Activated T-helper 1 cell treated with anti-CD3 and anti-CD28 coated beads, Interleukin-2, amount 50 U/mL, for 16 hours (primary cell): Measurements from ENCODE around the gene ABTB1.
"Not testable (repeated sequence)": the region's sequence is repeated elsewhere in the genome, so short reads cannot be mapped to it uniquely, and the experiment has no call there.

ENCODE experiments used
- DNase-seq, 2 donors: peaks; one replicate each; pipeline ENCODE4 v3.0.0-alpha.2; 2020; ENCODE audit warnings: low read depth in 1 of 2, low spot score in 1 of 2

Gene ABTB1

DNA sequence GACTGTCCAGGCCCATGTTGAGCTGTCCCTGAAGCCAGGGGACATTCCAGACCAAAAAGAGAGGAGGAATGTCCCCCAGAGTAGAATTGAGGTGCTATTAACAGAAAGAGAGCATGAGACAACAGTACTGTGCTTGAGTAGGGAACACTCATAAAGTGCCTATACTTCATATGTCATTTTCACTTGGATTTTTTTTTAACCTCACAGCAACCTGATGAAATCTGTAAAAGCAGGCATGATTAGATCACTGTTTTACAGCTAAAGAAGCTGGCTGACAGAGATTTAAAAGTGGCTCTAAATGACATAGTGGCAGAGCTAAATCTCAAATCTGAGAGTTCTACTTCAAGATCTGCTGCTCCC, 24.9 kb upstream of the ABTB1 start:
- DNase-seq: no peak

DNA sequence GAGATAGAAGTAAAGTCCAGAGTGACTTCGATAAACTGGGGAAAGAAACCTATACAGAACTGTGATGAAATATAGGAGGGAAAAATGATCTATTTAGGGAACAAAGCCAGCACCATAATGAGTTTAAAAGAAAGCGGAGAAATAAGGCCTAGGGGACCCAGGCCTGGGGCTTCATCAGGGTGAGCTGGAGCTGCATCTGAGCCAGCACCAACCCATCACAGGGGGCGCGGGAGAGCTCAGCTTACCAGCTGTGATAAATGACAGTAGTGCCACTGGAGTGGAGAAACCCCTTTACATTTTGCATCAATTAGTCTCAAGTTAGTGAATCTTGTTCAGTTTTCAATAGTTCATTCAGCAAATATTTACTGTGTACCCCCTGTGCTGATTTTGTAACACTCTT, 22.5 kb upstream of the ABTB1 start:
- no peak for DNase-seq

DNA sequence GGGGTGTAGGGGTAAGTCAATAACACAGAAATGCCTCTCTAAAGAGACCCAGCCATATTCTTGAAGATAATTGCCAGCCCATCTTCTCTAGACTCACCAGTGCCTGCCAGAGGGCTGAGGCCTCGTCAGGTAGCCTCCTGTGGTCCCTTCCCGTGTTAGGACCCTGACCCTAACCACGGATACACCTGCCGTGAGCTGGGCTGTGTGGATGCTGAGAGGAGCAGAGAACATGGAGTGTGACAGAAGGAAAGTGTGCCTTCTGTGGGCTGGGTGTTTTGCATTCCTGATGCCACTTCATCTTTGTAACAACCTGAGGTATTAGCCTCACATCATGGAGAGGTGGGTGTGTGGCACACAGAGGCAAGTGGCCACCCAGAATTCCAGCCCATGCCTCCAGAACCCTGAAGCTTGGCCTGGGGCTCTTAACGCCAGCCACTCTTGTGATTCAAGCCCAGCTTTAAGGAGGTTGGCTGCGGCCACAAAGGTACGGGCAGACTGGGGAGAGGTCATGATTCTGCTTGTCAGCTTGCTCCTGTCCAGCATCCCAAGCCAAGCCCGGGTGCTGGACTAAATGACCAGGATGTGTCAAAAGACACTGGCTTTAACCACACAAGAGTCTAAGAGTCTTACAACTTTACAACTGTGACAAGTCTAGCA, 21.1 kb upstream of the ABTB1 start:
- DNase-seq: no peak

DNA sequence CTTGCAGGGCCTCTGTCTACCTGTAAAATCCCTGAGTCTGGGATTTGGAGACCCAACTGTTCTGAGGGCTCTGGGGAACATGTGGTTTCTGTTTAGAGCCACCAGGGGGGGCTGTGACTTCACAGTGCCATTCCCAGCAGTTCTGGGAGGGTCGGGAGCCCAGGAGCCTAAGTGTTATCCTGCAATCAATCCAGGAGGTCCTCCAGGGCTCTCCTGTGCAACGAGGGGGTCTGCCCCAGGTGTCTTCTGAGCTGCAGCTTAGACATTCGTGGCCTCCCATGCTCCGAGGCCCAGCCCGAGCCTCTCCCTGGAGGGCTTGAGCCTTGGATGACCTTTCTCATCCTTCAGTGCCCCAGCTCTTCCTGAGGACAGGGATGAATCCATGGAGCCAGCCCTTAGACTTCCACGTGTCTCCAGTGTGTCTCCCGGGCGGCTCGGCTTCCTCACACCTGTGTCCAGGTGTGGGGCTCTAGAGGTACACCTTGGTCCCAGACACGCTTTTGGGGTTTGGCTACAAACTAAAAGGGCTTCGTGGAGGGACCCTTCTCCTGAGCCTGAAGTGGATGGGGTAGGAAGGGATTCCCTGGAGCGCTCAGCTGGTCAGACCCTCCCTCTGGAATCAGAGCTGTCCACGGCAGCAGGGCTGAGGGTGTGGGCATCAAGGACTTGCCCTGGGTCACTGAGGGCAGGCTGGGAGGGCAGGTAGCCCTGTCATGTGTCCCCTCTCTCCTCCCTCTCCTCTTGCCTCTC, 20.3 kb upstream of the ABTB1 start:
- no peak for DNase-seq

DNA sequence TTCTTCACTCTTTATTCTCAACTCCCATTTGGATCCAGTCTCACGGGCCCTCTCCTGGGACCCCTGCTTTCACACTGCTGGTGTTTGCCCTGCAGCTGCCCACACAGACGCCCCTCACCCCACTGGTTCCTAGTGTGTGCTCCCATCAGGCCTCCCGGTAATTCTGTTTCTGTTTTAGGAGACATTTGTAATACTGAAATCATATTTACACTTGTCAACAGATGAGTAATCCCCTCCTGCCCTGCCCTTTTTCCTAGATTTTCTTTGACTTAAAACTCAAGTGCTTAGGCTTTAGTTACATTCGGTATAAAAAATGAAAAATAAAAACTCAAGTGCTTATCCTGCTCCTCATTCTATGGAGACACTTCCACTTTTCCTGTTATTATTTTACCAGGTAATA, 18.4 kb upstream of the ABTB1 start:
- no peak for DNase-seq

DNA sequence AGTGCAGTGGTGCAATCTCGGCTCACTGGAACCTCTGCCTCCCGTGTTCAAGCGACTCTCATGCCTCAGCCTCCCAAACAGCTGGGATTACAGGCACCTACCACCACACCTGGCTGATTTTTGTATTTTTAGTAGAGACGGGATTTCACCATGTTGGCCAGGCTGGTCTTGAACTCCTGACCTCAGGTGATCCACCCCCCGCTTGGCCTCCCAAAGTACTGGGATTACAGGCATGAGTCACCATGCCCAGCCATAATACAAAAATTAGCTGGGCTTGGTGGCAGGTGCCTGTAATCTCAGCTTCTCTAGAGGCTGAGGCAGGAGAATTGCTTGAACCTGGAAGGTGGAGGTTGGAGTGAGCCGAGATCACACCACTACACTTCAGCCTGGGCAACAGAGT, 17.8 kb upstream of the ABTB1 start:
- DNase-seq: not testable (repeated sequence)

DNA sequence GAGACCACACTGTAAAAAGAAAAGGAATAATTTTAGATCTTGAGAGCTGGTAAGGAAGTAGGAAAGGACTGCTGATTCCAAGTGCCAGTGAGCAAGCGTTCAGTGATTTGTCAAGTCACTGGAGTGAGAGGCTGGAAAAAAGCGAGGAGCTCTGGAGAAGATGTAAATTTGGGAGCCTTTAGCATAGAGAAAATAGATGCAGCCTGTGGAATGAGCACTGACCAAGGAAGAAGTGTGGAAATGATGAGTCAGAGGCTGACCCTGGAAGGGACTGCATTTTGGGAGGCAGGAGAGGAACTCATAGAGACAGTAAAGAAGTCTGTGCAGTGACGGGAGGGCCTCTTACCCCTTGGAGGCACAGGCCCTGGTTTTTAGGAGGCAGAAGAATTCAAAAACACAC, 17.1 kb upstream of the ABTB1 start:
- DNase-seq: no peak

DNA sequence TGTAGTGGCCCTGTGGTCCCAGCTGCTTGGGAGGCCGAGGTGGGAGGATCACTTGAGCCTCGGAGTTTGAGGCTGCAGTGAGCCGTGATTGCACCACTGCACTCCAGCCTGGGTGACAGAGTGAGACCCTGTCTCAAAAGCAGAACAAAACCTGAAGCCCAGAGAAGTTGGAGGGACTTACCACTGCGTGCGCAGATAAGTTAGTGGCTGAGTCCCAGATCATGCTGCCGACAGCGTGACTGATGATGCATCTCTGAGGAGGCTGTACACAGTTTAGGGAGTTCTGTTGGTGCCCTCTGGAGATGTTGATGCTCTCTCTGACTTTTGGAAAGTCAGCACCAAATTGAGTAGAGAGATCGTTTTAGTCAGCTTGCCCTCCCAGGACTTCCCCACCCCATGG, 15.8 kb upstream of the ABTB1 start:
- no peak for DNase-seq

- DNase-seq: no peak
Measured at GRCh38 chr3:127658234-127658633, 14.5 kb upstream of the ABTB1 start.

GRCh38 chr3:127660621-127661251, 12.0 kb upstream of the ABTB1 start:
- no peak for DNase-seq

DNA sequence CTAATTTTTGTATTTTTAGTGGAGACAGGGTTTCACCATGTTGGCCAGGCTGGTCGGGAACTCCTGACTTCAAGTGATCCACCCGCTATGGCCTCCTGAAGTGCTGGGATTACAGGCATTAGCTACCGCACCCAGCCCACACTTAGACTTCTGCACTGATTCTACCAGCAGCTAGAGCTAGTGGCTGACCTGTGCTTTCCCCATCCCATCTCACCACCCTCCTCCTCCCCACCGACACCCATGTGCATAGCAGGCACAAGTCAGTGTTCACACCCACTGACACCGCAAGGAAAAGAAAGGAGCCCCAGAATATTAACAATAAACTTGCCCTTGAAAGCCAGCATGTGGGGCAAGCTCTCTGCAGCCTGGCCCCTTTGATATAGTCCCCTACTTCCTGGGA, 11.2 kb upstream of the ABTB1 start:
- DNase-seq: no peak

DNA sequence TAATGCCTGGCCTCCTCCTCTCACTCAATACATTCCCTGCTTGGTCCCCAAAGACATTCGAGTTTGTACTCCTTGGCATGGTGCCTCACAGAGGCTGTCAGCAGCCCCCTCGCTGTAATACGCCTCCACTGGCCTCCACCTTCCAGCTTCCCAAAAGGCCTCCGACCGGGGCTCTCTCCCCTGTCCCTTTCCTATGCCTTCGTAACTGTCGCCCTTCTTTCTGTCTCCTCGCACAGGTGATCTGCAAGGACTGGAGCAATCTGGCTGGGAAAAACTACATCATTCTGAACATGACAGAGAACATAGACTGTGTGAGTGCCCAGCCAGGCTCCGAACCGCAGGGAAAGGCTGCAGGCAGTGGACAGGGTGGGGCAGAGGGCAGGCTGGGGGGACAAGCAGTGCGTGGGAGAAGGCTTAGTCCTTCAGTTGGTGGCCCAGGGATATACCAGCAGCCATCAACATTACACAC, 10.7 kb upstream of the ABTB1 start:
- no peak for DNase-seq

DNA sequence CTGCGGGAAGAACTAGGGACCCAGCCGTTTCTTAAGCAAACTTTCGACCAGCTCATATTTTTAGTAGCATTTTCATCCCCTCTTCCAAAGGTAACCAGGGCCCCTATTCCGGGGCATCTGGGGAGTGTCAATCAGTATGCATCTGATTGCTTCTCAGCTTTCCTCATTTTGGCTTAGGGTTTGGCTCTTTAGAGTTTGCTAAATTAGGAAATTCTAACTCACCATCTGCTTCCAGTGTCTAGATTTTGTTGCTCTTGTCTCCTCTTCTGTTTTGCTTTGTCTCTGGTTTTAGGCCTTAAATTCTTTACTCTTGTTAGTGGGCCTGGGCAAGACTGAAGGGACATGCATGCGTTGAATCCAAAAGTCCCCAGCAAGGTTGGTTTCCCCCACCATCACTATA, 9.6 kb upstream of the ABTB1 start:
- DNase-seq: no peak

DNA sequence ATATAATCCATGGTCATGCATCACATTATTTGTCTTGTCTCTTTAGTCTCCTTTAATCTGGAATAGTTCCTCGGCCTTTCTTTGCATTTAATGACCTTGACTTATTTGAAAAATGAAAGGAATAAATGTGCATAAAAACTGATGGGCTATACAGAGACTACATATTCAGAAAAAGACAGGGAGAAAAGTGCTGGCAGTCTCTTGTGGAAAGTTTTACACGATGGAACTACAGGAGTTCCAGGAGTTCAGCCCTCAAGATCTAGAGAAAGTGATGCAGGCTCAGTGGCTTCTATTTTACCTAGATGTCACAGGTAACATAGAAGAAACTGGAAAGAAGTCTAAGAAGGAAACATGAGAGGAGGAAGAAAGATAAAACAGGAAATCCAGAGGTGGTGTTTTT, 7.6 kb upstream of the ABTB1 start:
- DNase-seq: no peak

DNA sequence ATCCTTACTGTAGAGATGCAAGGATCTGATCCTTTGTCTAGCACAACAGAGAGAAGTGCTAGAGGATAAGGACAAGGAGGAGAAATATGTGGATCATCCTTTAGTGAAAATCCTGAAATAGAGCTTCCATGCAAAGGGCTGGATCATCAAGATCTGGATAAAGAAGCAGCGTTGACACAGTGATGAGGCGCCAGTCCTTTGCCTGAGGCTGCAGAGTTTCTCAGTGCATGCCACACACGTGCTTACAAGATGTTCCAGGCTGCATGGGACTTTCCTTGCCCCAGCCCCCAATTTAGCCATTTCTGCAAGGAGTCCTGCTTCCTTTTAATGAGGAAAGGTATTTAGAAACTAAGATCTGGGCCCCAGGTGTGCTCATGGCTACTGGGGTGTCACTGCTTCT, 7.2 kb upstream of the ABTB1 start:
- no peak for DNase-seq

- DNase-seq: no peak
Measured at GRCh38 chr3:127666676-127667075, 6.1 kb upstream of the ABTB1 start.

- no peak for DNase-seq
Measured at GRCh38 chr3:127667119-127667681, 5.6 kb upstream of the ABTB1 start.

DNA sequence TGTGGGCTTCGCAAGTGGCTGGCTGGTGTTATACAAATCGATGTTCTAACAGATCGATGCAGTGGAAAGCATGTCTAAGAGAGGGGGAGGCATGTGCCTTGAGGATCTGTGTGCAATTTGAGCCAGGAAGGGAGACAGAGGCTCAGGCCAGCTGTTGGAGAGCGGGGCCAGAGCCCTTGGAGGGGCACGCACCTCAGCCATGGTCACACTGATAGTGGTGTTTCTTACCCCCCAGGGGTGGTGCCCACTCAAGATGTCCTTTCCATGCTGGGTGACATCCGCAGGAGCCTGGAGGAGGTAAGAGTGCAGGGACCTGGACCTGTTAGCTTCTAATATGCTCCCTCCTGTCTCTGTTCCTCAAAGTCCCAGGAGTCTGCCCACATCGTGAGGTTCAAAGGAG, 3.8 kb upstream of the ABTB1 start:
- DNase-seq: no peak

GRCh38 chr3:127669541-127670228, 3.1 kb upstream of the ABTB1 start:
- no peak for DNase-seq

GRCh38 chr3:127670229-127670559, 2.6 kb upstream of the ABTB1 start:
- no peak for DNase-seq

- no peak for DNase-seq
Measured at GRCh38 chr3:127670761-127671522, 1.8 kb upstream of the ABTB1 start.
